SKM-1 (cell line): ENCODE results near the gene GAST.

Experiments
- DNase-seq: peaks from one replicate; lab custom pipeline; 2025; ENCODE audit not compliant: unreplicated experiment; lab: John Stamatoyannopoulos, UW

The GAST gene

DNA sequence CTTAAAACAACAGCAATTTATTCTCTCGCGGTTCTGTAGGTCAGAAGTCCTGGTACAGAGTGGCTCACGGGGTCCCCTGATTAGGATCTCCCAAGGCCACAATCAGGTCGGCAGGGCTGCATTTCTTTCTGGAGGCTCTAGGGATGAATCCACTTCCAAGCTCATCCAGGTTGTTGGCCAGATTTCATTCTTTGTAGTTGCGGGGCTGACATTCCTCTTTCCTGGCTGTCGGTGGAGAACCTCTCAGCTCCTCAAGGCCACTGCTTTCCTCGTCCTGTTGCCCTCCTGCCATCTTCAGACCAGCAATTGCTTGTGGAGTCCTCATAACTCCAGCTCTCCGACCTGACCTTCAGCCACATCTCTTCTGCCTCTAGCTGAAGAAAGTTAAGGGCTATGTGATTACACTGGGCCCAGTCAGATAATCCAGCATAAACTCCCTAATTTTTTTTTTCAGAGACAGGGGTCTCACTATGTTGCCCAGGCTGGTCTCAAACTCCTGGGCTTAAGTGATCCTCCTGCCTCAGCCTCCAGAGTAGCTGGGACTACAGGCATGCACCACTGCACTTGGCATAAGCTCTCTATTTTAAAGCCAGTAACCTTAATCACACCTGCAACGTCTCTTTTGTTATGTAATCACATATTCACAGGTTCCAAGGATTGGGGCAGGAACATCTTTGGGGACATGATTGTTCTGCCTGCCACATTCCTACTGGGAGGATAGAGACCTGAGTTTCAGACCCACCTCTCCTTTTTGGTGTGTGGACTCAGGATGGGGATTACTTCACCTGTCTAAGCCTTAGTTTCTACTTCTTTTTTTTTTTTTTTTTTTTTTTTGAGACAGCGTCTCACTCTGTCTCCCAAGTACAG lies 4.1 kb upstream of the GAST start:
- no peak for DNase-seq

DNA sequence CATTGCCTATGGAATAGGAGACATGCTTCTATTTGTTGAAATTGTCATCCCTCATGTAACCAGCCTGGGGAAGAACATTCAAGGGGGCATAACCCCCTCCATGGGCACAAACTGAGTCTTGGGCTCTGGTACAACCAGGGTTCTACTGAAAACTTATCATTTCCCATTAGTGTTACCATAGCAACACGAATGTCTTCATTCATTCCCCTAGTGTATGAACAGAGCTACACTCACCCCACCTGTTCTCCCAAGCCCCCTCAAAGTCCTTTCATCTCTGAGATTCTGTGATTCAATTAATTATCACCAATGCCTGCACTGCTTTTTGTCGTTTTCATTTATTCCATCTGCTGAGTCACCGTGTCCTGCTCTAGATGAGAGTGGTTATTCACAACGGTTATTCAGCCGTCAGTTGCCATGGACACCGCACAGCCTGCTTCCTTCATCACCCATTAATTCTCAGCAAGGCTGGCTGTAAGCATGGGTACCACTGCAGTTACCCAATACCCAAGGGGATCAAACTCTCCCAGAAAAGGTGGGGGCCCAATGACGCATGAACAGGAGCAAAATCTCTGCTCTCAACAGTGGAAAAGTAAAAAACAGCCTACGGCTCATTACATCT lies 1.6 kb upstream of the GAST start:
- DNase-seq, result no peak

DNA sequence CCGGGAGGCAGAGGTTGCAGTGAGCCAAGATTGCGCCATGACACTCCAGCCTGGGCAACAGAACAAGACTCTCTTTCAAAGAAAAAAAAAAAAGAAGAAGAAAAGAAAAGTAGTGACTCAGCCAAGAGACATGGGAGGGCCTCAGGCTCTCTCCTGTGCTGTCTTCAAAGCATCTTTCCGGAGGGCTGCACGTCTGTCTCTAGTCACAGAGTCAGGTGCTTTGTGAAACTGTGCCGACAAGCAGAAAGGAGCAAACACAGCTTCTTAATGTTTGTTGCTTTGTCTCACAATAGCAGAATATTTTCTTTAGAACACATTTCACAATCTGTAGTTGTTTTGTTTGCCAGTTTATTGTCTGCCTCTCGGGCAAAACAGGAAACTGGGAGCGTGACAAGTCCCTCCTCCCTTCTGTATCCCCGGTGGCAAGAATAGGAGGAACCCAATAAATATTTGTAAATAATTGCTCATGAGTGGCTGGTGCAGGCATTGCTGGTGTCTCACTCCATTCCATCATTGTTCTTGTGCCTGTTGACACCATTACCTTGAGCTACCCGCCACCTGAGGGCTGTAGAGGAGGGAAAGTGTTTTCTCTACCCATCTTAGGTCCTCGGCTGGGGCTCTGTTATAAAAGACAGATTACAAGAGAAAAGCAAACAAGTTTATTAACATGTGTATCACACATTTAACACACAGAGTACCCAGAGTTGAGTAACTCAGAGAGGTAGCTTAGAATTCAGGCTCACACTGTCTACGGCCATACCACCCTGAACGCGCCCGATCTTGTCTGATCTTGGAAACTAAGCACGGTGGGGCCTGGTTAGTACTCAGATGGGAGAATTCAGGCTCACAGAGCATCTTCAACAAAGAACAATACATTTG lies 5.5 kb downstream of the GAST start:
- DNase-seq, result no peak

DNA sequence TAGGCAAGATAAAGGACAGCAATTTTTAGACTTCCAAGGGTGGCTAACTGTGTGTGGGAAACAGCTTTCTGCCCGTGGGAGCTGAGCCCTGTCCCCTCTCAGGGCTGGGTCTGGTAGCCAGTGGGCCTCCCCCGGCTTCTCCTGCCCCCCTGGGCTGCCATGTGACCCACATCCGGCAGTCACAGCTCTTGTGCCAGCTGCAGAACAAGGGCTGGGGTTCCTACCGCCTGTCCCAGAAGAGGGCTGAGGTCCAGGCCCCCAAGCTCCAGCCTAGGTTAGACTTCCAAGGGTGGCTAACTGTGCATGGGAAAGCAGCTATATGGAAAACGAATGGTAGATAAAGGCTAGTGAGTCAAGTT lies 6.1 kb downstream of the GAST start:
- no peak for DNase-seq

DNA sequence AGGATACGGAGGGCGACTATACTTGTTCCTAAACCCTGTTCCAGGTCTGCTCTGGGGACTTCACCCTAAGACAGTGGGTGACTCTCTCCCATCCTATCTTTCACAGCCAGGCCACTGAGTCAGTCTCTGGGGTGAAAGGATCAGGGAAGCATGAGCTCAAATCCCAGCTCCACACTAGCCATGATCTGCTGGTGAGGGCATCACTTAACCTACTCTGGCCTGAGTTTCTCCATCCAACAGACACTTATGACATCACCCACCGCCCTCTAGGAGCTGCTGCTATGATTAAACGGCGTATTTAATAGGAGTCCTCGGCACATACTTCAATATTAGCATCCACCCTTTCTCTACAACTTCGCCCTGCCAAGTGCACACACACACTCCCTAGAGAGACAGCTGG lies 10.1 kb downstream of the GAST start:
- DNase-seq, result no peak

DNA sequence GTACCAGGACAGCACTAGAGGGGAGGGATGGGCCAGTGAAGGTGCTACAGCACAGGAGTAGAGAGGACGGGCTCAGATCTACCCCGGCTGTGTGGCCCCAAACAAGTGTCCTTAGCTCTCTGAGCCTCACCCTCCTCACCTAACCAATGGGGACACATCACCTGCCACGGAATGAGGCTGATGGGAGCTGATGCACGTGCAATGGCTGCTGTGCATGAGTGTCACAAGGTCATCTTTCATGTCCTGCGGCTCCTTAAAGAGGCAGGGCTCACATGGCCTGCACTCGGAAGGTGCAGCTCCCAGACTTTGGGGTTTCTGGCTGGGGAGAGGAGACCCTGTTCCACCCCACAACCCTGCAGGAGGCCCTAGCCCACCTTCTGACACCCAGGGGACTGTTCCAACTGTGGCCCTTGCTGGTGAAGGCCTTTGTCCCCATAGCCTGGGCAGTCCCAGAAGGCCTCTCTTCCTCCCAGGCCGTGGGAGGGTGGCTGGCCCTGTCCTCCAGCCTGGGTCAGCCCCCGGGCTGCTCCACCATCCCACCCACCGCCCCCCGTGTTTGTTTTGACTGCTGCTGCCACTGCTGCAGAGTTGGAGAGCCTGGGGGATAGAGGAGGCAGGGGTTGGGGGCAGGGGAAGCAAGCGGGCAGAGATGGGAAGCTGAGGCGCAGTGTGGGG lies 11.8 kb downstream of the GAST start:
- no peak for DNase-seq

DNA sequence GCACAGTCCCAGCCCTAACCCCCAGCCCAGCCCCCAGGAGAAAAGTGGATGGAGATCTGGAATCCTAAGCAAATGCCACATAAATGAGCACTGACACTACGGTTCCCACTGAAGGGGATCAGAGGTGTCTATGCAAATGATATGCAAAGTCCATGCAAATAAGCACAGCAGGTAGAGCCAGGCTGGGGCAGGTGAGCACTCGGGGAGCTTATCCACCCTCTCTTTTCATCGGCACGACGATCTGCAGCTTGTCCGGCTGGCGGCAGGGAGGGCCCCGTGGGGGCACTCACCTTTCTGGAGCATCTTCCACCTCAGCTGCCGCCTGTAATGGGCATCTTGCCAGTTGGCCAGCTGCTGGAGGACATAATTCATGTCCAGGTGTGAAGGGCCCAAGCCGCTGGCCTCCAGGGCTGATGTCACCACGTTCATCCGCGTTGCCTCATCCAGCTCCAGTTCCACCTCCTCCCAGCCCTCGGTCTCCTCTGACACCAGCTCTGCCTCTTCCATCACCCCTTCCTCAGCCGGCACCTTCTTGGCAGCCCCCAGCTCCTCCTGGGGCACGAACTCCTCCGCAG lies 12.4 kb downstream of the GAST start:
- no peak for DNase-seq

DNA sequence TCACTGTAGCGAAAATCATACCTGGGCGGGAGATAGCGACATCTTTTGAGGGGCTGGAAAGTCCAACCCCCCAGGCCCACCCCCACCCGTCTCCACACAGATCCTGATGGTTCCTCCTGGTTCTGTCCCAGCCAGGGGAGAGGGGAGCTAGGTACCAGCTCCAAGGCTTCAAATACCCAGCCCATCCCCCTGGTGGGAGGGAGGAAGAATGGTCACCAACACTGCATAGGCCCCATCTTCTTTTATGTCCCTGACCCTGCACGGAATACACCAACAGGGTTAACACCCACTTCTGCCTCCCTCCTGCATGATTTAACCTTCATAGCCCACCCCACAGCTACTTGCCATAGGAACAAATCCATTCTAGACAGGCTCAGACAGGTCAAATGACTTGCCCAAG lies 13.0 kb downstream of the GAST start:
- DNase-seq, result no peak

DNA sequence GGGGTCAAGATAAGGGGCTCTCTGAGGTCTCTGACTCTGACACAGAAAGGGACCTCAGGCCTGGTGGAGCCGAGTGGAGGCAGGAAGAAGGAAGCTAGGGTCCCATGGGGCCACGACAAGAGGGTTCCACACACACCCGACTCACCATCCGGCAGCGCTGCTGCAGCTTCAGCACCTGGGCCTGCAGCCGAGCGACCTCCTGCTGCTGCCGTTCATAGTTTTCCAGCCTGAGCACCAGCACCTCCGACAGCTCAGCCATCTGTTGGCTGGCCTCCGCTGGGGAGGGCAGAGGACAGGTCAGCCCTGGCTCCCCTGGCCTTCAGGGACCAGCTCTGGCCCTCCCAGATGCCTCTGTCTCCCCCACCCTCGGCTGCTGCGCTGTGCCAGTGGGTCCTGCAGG lies 15.9 kb downstream of the GAST start:
- DNase-seq, result no peak

DNA sequence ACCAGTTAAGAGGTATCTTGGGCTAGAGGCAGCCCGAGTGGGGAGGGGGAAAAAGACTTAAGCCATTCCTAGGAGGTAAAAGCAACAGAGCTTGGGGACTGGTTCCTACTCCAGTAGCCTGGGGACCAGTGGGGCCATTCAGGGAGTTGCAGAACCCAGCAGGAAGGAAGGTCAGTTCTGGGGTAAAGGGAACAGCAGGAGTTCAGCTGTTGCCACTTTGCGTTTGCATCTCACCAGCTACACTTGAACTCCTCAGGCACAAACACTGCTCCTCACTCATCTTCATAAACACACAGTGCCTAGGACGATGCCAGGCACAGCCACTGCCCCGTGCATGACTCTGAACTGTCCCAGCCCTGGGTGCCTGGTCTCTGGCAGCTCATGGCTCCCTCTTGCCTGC lies 18.3 kb downstream of the GAST start:
- DNase-seq, result no peak

DNA sequence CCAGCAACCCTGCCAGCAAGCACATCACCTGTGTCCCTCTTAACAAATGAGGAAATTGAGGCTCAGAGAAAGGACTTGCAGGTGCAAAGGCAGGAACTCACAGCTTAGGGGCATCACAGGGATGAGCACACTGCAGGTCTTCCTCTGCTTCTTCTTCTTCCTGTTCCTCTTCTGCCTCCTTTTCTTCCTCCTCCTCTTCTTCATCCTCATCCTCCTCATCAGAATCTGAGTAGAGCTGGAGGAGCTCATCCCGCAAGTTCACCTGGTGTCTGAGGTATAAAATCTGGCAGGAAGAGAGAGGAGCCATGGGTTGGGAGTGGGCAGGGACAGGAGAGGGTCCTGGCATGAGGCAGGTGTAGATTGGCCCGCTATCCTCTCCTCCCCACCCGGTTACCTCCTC lies 19.7 kb downstream of the GAST start:
- no peak for DNase-seq

DNA sequence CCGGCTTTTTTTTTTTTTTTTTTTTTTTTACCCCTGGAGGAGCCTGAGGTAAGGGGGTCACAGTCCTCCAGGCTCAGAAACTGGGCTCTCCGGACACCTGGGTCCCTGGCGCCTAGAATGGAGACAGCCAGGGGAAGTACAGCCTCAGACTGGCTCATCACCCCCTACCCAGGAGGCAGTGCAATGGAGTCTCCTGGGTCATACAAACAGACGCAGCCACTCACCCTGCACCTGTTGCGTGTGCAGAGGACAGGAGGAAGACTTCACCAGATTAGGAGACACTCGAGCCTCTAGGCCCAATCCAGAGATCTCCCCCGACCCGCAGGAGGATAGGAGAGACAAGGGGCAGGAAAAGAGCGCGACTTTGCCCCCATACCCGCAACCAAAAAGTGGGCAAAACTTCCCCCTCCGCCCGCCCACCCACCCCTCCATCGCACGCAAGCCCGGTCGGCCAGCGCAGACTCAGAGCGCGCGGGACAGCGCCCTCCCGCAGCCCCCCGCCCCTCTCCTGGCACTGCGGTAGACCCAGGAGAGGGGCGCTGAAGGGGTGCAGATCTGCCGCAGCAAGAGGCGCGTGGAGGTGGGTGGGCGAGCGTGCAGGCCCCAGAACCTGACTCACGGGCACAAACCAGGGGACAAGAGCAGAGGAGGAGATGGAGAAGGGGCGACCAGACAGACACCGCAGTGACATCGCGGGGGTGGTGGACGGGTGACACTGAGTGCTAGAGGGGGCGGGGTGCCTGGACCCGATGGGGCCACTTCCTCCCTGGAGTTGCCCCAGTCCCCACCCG lies 21.4 kb downstream of the GAST start:
- no peak for DNase-seq

DNA sequence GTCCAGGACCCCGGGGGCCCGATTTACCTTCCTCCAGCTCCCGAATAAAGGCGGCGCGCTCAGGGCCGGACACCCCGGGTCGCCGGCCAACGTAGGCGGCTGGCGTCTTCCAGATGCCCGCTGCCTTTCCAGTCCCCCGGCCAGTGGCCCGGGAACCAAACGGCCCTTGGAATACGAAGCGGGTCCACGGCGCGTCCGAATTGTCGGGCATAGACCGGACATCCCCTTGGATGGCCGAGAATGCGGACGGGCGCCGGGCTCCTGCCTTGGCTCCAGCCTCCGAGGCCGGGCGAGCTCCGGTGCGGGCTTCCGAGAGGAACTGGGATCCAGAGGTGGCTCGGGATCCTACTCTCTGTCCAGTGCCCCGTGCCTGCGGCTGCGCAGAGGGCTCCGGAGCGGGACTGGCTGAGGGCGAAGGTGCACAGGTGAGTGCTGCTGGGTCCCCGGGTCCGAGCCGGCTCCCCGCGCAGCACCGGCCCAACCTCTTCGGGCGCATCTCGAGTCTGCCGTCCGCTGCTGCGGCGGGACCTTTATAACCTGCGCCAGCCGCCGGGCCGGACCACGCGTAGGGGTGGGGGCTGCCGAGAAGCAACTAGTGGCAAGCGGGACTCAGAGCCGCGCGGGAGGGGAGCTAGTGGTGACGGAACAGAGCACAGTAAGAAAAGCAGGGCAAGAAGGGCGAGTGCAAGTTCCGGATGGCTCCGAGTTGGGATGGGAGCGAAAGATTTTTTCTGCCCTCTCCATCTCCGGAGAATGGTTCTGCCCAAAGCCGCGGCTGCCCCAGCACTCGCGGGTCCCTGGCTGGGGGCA lies 22.2 kb downstream of the GAST start, which contains the start of gene HAP1:
Gene HAP1, minus strand, starts transcription at position 505 of the 810 bp plus-strand sequence. Its CDS starts 9 bp downstream, at position 496.
- DNase-seq, result no peak

DNA sequence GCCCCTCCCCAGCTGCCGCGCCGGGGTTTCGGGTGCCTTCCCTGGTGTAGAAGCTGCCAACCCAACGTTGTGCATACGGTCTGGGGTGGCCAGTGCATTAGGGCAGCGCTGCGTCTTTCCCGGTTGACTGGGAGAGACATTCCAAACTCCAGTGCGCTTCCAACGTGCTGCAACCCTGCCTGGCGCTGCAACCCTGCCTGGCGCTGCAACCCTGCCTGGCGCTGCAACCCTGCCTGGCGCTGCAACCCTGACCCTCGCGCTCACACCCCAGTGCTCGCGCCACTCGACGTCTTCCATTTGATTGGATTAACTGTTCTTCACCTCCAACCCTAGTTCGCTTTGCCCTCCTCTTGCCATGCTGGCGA lies 22.8 kb downstream of the GAST start:
- no peak for DNase-seq

DNA sequence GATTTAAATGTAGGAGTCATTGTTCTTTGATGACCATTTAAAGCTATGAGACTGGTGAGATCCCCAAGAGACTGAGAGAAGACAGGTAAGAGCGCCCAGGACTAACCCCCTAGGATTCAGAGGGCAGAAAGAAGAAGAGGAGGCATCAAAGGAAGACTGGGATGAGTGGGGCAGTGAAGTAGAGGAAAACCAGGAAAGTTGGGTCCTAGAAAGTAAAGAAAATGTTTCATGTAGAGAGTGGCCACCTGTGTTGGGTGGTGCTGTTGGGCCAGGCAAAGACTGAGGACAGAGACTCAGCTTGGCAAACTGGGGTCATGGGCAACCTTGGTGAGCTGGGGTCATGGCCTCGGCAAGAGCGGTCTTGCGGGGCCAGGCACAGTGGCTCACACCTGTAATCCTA lies 23.6 kb downstream of the GAST start:
- no peak for DNase-seq

DNA sequence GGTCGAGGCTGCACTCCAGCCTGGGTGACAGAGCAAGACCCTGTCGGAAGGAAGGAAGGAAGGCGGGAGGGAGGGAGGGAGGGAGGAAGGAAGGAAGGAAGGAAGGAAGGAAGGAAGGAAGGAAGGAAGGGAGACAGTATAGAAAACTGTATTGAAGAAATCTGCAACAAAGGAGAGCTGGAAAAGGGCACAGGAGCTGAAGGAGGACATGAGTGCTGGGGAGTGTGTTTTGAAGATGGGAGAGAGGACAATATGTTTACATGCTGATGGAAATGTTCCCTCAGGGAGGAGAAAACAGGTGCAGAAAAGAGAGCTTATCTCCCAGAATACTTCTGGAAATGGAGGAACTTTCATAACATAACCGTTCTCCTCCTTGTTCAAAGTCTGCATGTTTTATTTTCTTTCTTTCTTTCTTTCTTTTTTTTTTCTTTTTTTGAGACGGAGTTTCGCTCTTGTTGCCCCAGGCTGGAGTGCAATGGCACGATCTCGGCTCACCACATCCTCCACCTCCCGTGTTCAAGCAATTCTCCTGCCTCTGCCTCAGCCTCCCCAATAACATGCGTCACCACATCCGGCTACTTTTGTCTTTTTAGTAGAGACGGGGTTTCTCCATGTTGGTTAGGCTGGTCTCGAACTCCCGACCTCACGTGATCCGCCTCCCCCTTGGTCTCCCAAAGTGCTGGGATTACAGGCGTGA lies 25.0 kb downstream of the GAST start:
- DNase-seq, result no peak

DNA sequence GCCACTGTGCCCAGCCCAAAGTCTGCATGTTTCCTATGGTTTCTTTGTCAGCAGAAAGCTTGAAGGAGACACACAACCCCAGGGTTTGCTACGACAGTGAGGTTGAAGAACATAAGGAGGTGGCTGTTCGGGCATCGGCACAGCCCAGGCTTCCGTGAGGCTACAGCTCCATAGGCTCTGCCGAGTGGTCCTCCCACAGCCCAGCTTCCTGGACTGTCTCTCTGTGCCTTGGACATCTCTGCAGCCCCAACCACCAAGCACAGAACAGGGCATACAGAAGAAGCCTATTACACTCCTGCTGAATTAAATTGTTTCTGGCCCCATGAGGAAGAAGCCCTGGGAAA lies 25.5 kb downstream of the GAST start:
- DNase-seq, result no peak

DNA sequence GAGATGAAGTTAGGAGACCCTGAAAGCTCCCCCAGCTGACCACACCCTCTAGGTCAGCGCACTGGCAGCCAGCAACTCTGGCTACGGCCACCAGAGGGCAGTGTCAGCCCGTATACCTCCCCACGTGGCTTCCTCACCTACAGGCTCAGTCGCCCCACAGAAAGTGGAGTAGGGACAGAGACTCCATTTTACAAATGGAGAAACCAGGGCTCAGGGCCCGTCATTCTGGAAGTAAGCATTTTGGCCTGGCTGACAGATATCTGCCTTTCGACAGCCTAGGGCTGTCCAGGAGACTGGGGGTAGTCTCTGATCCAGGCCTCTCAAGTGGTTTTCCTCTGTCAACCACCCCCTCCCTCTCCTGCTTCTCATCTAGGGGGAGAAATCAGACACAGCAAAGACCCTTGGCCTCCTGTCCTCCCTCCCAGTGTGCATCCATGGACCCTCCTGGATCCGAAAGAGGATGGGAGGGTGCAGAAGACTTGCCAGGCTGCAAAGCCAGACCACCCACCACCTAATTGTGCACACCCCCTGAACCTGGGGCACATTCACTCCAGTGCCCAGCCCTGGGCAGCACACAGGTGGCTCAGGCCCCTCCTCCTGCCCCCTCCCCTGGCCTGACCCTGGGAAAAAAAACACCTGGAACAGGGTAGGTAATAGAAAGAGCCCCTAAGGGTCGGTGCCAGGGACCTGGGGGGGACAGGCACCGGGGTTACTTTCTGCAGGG lies 26.1 kb downstream of the GAST start:
- DNase-seq, result peak; percentile 49
